Mucosa of descending colon (tissue), 3 donors: ENCODE results near the gene FANK1. TPM values are rescaled to one million over a fixed set of nuclear protein-coding genes. Genes with fewer than 3 reads are reported as not detected.

Experiments
- ATAC-seq: fragments of 200-7000 bp; cut with Tn5 transposase; one replicate; pipeline ENCODE4 v1.9.1; 2020; ENCODE audit warnings: mild to moderate bottlenecking, moderate library complexity
- DNase-seq, 3 donors: peaks; one replicate each; pipeline ENCODE4 v3.0.0-alpha.2; 2020
- H3K36me3 ChIP-seq: fragments of 200-600 bp; one replicate; pipeline ENCODE4 v1.8.0; 2021; ENCODE audit warnings: low read depth, mild to moderate bottlenecking
- H3K4me1 ChIP-seq: fragments of 200-600 bp; one replicate; pipeline ENCODE4 v1.8.0; 2021; ENCODE audit warnings: low read depth, mild to moderate bottlenecking
- H3K4me3 ChIP-seq: fragments of 200-600 bp; one replicate; pipeline ENCODE4 v1.8.0; 2021; ENCODE audit warnings: mild to moderate bottlenecking
- H3K9me3 ChIP-seq: fragments of 200-600 bp; one replicate; pipeline ENCODE4 v1.8.0; 2021; ENCODE audit warnings: mild to moderate bottlenecking
- CTCF ChIP-seq: fragments of 200-600 bp; IDR thresholded peaks from one replicate; pipeline ENCODE4 v1.8.0; 2022; ENCODE audit warnings: antibody characterized with exemption, mild to moderate bottlenecking
- intact Hi-C, 2 donors: fragments of 100-400 bp; cut with DNase I in 1 of 2; cut with micrococcal nuclease in 1 of 2; formaldehyde crosslinking; loops; one replicate each; pipeline versions ENCODE4 v1.11.0 to v1.11.1; 2022; cut with DNase I, micrococcal nuclease
- total RNA-seq, 3 donors: library from RNA; stranded (reverse); fragmentation: NEBNext Ultra II Directional in 2 of 3; extraction: Animal tissue kit (Norgen Biotek cat#: 25700) in 2 of 3; gene quantifications; one replicate each; pipeline versions ENCODE4 v1.2.1 to v1.2.4, GENCODE V29; 2021 to 2023
- donor health status: DM: no; HTN: no; CAD: no; lungs with moderate emphysema.
- donor health status: DM: no; HTN: no; CAD: no.
- donor health status: DM: no; HTN: yes; CAD: no.

FANK1 gene
- total RNA-seq, 3 donors from 2014 or later: 4.2 to 10.3 (median 7.4) TPM

DNA sequence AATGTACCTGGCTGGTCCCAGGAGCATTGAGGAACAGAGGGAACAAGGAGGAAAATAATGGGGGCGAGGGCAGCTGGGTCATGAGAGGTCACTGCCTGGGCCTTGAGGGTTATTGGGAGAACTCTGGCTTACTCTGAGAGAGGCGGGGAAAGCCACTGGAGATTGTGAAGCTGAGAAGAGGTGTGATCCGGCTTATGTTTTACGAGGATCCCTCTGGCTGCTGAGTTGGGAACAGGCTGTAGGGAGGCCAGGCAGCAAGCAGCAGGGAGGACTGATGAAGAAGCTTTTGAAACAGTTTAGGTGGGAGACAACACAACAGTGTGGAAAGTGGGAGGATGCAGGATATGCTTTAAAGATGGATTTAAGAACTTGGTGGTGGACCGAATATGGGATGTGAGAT, 87.3 kb downstream of the FANK1 start:
- H3K4me3 ChIP-seq: no peak overlapping the region
- H3K9me3 ChIP-seq: no peaks in the 10 kb centered on the region
- no peaks in the 10 kb centered on the region for H3K36me3 ChIP-seq
- no peak for DNase-seq
- ATAC-seq: no peak
- TF ChIP-seq CTCF: no peak
- intact Hi-C loops: loop anchor here in 1 of 2 donors (5.0 kb wide), 1 partner anchor 519 kb away; no protein-coding TSS in a partner anchor
- no peaks in the 10 kb centered on the region for H3K4me1 ChIP-seq

DNA sequence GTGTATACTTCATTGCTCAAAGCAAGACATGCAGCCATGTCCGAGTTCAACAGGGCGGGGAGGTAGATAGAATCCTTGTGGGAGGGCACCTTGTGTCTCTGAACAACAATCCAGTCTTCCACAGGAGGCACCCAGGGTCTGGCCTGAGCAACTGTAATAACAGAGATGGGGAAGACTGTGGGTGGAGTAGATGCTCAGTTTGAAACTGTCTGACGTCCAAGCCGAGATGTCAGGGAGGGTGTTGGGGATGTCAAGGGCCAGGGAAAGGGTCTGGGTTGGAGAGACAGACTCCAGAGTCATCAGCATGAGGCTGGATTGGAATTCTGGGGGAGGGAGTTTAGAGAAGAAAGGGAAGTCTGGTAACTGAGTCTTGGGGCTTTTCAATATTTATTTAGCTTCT, 88.0 kb downstream of the FANK1 start:
- Histone ChIP-seq H3K9me3 (no peaks in the 10 kb centered on the region), H3K4me3 (no peak overlapping the region), H3K4me1 (no peaks in the 10 kb centered on the region), H3K36me3 (no peaks in the 10 kb centered on the region)
- intact Hi-C loops: loop anchor here in 1 of 2 donors (5.0 kb wide), 1 partner anchor 518 kb away; no protein-coding TSS in a partner anchor
- no peak for DNase-seq
- ATAC-seq: no peak
- TF ChIP-seq CTCF: no peak

DNA sequence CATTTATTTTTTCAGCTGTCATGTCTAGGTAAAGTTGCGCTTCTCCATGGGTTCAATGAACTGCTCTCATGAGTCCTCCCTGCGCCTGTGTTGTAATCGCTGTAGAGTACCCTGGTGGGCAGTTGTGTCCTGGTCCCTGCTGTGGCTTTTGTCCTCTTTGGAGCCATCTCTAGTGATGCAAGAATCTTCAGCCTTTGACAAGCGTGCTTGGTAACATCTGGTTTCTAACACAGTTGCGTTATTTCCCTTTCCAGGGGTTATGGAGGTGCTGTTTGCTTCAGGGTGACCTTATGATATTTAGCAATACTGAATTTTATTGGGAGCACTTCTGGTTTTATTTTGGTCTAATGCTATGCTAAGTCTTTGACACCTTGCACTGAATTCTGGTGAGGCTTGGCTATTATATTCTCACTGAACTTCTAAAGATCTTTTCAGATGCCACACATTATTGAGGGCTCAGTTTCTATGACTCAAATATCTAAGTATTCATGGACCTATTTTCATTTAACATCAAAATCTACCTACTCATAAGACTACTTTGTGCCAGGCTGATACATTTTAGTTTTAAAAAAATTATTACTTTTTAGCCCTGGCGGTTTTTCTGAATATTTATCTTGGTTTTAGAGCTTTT, 88.6 kb downstream of the FANK1 start:
- no peaks in the 10 kb centered on the region for H3K9me3 ChIP-seq
- no peaks in the 10 kb centered on the region for H3K36me3 ChIP-seq
- no peak overlapping the region for H3K4me3 ChIP-seq
- no peak for DNase-seq
- no peak for ATAC-seq
- H3K4me1 ChIP-seq: no peaks in the 10 kb centered on the region
- TF ChIP-seq CTCF: no peak
- intact Hi-C loops: loop anchor here in 1 of 2 donors (5.0 kb wide), 1 partner anchor 517 kb away; no protein-coding TSS in a partner anchor

GRCh38 chr10:125985557-125986240, 89.3 kb downstream of the FANK1 start:
- intact Hi-C loops: no loop called here
- no peak for DNase-seq
- ATAC-seq: no peak
- no peak for TF ChIP-seq CTCF
- H3K4me3 ChIP-seq: no peak overlapping the region
- H3K36me3 ChIP-seq: no peaks in the 10 kb centered on the region
- no peaks in the 10 kb centered on the region for H3K9me3 ChIP-seq
- no peaks in the 10 kb centered on the region for H3K4me1 ChIP-seq

GRCh38 chr10:125989791-125990190, 93.4 kb downstream of the FANK1 start:
- intact Hi-C loops: no loop called here
- Histone ChIP-seq H3K9me3 (no peaks in the 10 kb centered on the region), H3K36me3 (no peaks in the 10 kb centered on the region), H3K4me3 (no peak overlapping the region), H3K4me1 (no peaks in the 10 kb centered on the region)
- TF ChIP-seq CTCF: no peak
- no peak for DNase-seq
- ATAC-seq: no peak
